ENCODE measurements around the gene SHROOM4.

DNA sequence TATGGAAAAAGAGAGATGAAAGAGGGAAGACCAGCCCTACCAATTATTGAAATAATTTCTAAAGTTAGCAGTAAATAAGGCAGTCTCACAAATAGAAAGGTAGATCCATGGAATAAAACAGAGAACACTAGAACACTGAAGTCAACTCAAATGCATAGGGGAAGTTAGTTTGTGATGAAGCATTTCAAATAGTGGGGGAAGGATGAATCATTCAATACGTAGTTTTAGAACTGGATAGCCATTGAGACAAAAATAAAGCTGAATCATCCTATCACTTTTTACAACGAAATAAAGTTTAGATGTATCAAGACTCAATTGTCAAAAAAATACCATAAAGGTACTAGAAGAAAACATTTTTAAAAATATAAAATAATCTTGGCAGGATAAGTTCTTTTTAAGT, 200.1 kb downstream of the SHROOM4 start:
- TF ChIP-seq POLR2A (IDR thresholded peaks at IDR 0.05), result no peak
- TF ChIP-seq, protein P1, sequence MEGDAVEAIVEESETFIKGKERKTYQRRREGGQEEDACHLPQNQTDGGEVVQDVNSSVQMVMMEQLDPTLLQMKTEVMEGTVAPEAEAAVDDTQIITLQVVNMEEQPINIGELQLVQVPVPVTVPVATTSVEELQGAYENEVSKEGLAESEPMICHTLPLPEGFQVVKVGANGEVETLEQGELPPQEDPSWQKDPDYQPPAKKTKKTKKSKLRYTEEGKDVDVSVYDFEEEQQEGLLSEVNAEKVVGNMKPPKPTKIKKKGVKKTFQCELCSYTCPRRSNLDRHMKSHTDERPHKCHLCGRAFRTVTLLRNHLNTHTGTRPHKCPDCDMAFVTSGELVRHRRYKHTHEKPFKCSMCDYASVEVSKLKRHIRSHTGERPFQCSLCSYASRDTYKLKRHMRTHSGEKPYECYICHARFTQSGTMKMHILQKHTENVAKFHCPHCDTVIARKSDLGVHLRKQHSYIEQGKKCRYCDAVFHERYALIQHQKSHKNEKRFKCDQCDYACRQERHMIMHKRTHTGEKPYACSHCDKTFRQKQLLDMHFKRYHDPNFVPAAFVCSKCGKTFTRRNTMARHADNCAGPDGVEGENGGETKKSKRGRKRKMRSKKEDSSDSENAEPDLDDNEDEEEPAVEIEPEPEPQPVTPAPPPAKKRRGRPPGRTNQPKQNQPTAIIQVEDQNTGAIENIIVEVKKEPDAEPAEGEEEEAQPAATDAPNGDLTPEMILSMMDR (IDR thresholded peaks at IDR 0.05), result no peak
